Peyer's patch (tissue), 4 donors: ENCODE measurements around the gene PCBP3.

ENCODE experiments used
- CTCF ChIP-seq, 6 experiments: fragments of 450-650 bp in 4 of 6; fragments of 200-600 bp in 2 of 6; sonication (generic) in 1 of 6; IDR thresholded peaks; one replicate each; pipeline ENCODE4 v1.5.1; 2017 to 2019; ENCODE audit warnings: antibody characterized with exemption in 6 of 6, mild to moderate bottlenecking in 3 of 6, moderate library complexity in 1 of 6
- POLR2A ChIP-seq, 2 donors: fragments of 450-650 bp; IDR thresholded peaks; one replicate each; pipeline ENCODE4 v1.5.1; 2017; ENCODE audit warnings: antibody characterized with exemption in 2 of 2, mild to moderate bottlenecking in 2 of 2, moderate library complexity in 2 of 2

- no peak for TF ChIP-seq CTCF (IDR thresholded peaks at IDR 0.05)
- no peak for TF ChIP-seq POLR2A (IDR thresholded peaks at IDR 0.05)
Measured at GRCh38 chr21:45892916-45893739, 249.6 kb downstream of the PCBP3 start.
